ENCODE results near the gene ARHGEF4.

- TF ChIP-seq NRF1 (conservative IDR thresholded peaks at IDR 0.05; ENCODE audit: low read depth, low read length): no peak
- TF ChIP-seq EP300 (IDR thresholded peaks at IDR 0.05; ENCODE audit: borderline replicate concordance in 1 of 2, control insufficient read depth in 1 of 2, low read depth in 2 of 2, low read length in 2 of 2): no peak
- TF ChIP-seq SREBF2 (IDR thresholded peaks at IDR 0.05; ENCODE audit: low read length): no peak
Measured at GRCh38 chr2:131030478-131030971, 193.8 kb downstream of the ARHGEF4 start.
